ENCODE measurements around the gene FCMR. TPM values are rescaled to one million over a fixed set of nuclear protein-coding genes. Genes with fewer than 3 reads are reported as not detected.
A peak's percentile ranks its signal among the peaks of the same experiment; 100 is the strongest.
"Not testable (repeated sequence)": the region's sequence is repeated elsewhere in the genome, so short reads cannot be mapped to it uniquely, and the experiment has no call there.

FCMR gene
- total RNA-seq, 2 experiments from 2014 or later = 49.6 to 52.1 TPM

- no peak overlapping the region for H3K27ac Mint-ChIP-seq
- no peaks in the 10 kb centered on the region for H3K9me3 Mint-ChIP-seq
- DNase-seq = no peak
- H3K4me1 Mint-ChIP-seq (ENCODE audit: low read depth) = peaks cover 38% of the 10 kb centered on the region
- CTCF ChIA-PET = interaction anchor here (0.8 to 5.2 kb wide), 6 partner anchors 10 to 136 kb away, joined by 3 to 66 read pairs (median 4); no protein-coding TSS in a partner anchor
- intact Hi-C loops (cut with micrococcal nuclease) = no loop called here
- H3K36me3 Mint-ChIP-seq (ENCODE audit: low read depth) = no peaks in the 10 kb centered on the region
- H3K27me3 Mint-ChIP-seq (ENCODE audit: low read depth) = no peaks in the 10 kb centered on the region
- no peak overlapping the region for H3K4me3 Mint-ChIP-seq
Measured at GRCh38 chr1:206863266-206863665, 58.5 kb downstream of the FCMR start.

DNA sequence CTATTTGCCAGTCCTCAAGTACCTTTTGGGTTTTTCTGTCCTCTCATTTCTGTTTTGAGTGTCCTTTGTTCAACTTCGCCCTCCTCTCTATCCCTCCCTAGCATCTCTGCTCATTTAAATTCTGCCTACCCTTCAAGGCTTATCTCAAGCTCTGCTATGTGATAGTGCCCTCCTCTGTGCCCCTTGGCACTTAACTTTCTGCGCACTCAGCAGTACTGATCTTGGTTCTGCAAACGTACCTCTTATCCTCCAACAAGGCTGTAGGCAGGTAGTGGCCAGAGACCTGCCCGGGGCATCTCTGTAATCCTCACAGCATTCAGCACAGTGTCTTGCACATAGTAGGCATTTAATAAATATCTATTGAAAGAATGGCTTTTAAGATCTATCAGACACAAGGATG lies 61.6 kb downstream of the FCMR start:
- Mint-ChIP-seq H3K36me3 (ENCODE audit: low read depth) (no peaks in the 10 kb centered on the region), H3K27me3 (ENCODE audit: low read depth) (no peaks in the 10 kb centered on the region), H3K4me1 (ENCODE audit: low read depth) (peaks cover 24% of the 10 kb centered on the region), H3K27ac (no peak overlapping the region), H3K9me3 (no peaks in the 10 kb centered on the region), H3K4me3 (no peak overlapping the region)
- intact Hi-C loops (cut with micrococcal nuclease) = no loop called here
- no peak for DNase-seq
- CTCF ChIA-PET = interaction anchor here (0.7 to 6.8 kb wide), 14 partner anchors 11 to 227 kb away, joined by 3 to 45 read pairs (median 6); no protein-coding TSS in a partner anchor

DNA sequence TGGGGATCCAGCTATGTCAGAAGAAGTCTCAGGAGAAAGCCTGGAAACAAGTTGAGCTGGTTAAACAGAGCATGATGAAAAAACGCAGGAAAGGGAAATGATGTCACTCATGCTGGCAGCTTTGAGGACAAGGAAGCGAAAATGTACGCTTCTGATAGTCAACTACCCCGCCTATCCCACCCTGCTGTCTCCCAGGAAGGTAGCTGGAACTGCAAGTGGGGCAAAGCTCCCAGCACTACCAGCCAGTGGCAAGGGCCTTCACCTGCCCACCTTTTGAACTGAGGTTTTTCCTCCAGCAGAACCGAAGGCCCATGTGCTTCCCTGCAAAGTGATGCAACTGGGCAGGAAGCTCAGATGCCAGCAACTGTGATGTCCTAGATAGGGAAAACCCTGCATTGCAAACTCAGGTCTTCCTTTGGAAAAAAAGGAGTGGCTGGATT lies 62.6 kb downstream of the FCMR start:
- peak overlapping the region; percentile 73 for H3K27ac Mint-ChIP-seq

GRCh38 chr1:206856674-206857464 lies 64.9 kb downstream of the FCMR start:
- H3K4me3 Mint-ChIP-seq = no peak overlapping the region
- no peaks in the 10 kb centered on the region for H3K36me3 Mint-ChIP-seq (ENCODE audit: low read depth)
- no peaks in the 10 kb centered on the region for H3K9me3 Mint-ChIP-seq
- no peak overlapping the region for H3K27ac Mint-ChIP-seq
- intact Hi-C loops (cut with micrococcal nuclease) = loop anchor here (2.0 kb wide), 1 partner anchor 22 kb away; no protein-coding TSS in a partner anchor
- H3K4me1 Mint-ChIP-seq (ENCODE audit: low read depth) = peaks cover 19% of the 10 kb centered on the region
- no peaks in the 10 kb centered on the region for H3K27me3 Mint-ChIP-seq (ENCODE audit: low read depth)
- CTCF ChIA-PET = interaction anchor here (0.7 to 6.8 kb wide), 11 partner anchors 8 to 130 kb away, joined by 3 to 45 read pairs (median 5); partner anchors contain the start of gene IL20
- no peak for DNase-seq

More for the DNA sequence above, 62.6 kb downstream of the FCMR start:
- H3K4me3 Mint-ChIP-seq = no peak overlapping the region
- CTCF ChIA-PET = interaction anchor here (0.6 to 6.8 kb wide), 18 partner anchors 22 to 132 kb away, joined by 3 to 45 read pairs (median 4); no protein-coding TSS in a partner anchor
- H3K4me1 Mint-ChIP-seq (ENCODE audit: low read depth) = peaks cover 19% of the 10 kb centered on the region
- no peaks in the 10 kb centered on the region for H3K36me3 Mint-ChIP-seq (ENCODE audit: low read depth)
- no peaks in the 10 kb centered on the region for H3K27me3 Mint-ChIP-seq (ENCODE audit: low read depth)
- intact Hi-C loops (cut with micrococcal nuclease) = no loop called here
- H3K9me3 Mint-ChIP-seq = no peaks in the 10 kb centered on the region
- peak; percentile 33 for DNase-seq

GRCh38 chr1:206855859-206856258 lies 65.9 kb downstream of the FCMR start:
- peaks cover 19% of the 10 kb centered on the region for H3K4me1 Mint-ChIP-seq (ENCODE audit: low read depth)
- H3K27ac Mint-ChIP-seq = no peak overlapping the region
- CTCF ChIA-PET = interaction anchor here (0.7 to 6.8 kb wide), 10 partner anchors 8 to 129 kb away, joined by 3 to 45 read pairs (median 6); partner anchors contain the start of gene IL20
- intact Hi-C loops (cut with micrococcal nuclease) = loop anchor here (2.0 kb wide), 1 partner anchor 23 kb away; no protein-coding TSS in a partner anchor
- H3K4me3 Mint-ChIP-seq = no peak overlapping the region
- no peaks in the 10 kb centered on the region for H3K27me3 Mint-ChIP-seq (ENCODE audit: low read depth)
- no peaks in the 10 kb centered on the region for H3K9me3 Mint-ChIP-seq
- no peaks in the 10 kb centered on the region for H3K36me3 Mint-ChIP-seq (ENCODE audit: low read depth)
- no peak for DNase-seq

DNA sequence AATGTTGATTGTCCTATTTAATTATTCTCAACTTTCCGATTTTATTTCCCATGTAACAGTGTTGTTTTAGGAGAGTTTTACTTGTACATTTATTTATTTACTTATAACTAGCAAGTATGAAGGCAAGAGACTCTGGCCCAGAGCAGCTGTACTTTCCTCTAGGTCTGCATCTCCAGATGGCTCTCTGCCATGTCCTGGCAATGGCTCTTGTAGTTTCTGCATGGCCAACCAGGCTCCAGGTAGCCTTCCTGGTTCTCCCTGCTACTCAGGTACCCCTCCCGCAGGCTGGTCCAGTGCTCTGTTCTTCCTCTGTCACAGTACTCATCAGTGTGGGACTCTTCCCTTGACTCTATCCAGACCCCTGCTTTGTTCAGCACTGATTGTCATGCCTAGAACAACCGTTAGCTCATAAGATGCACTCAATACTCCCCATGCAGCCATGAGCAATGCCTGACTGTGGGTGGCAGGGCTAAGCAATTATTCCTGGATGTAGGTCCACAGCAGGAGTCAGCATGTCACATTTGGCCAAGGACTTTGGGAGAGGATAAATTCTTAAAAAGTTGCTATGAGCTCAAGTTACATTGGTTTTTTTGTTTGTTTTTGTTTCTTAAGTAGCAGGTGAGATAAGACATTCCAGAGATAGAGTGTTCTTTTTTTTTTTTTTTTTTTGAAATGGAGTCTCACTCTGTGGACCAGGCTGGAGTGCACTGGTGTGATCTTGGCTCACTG lies 67.2 kb downstream of the FCMR start:
- no peak overlapping the region for H3K4me3 Mint-ChIP-seq
- H3K36me3 Mint-ChIP-seq (ENCODE audit: low read depth) = no peaks in the 10 kb centered on the region
- H3K27me3 Mint-ChIP-seq (ENCODE audit: low read depth) = no peaks in the 10 kb centered on the region
- H3K9me3 Mint-ChIP-seq = no peaks in the 10 kb centered on the region
- H3K27ac Mint-ChIP-seq = no peak overlapping the region
- no peak for DNase-seq
- CTCF ChIA-PET = interaction anchor here (0.5 to 6.8 kb wide), 8 partner anchors 29 to 214 kb away, joined by 3 to 45 read pairs (median 6); no protein-coding TSS in a partner anchor
- intact Hi-C loops (cut with micrococcal nuclease) = no loop called here
- H3K4me1 Mint-ChIP-seq (ENCODE audit: low read depth) = peaks cover 17% of the 10 kb centered on the region

- H3K4me3 Mint-ChIP-seq; H3K9me3 Mint-ChIP-seq; H3K27ac Mint-ChIP-seq; DNase-seq; H3K36me3 Mint-ChIP-seq (ENCODE audit: low read depth); H3K27me3 Mint-ChIP-seq (ENCODE audit: low read depth); intact Hi-C loops (cut with micrococcal nuclease): not testable (repeated sequence)
- CTCF ChIA-PET = interaction anchor here (6.8 kb wide), 1 partner anchor 58 kb away, joined by 45 read pairs; no protein-coding TSS in a partner anchor
- peaks cover 11% of the 10 kb centered on the region for H3K4me1 Mint-ChIP-seq (ENCODE audit: low read depth)
Measured at GRCh38 chr1:206853696-206854095, 68.0 kb downstream of the FCMR start.

Other genes starting within 250 kb of the FCMR start
- 10 to 100 TPM; 83.4 to 85.3 TPM for gene MAPKAPK2, start 237.0 kb downstream of the FCMR start, total RNA-seq
- gene IL19, start 151.2 kb downstream of the FCMR start, total RNA-seq = not detected
- not detected for gene IL10, start 149.4 kb downstream of the FCMR start, total RNA-seq
- under 1 TPM in 1 of 2 experiments, not detected in 1; 0.31 TPM for gene IL20, start 56.3 kb downstream of the FCMR start, total RNA-seq
- 10 to 100 TPM; 44.0 to 46.7 TPM for gene IL24, start 24.5 kb downstream of the FCMR start, total RNA-seq
- under 1 TPM in 1 of 2 experiments, not detected in 1; 0.10 TPM for gene PIGR, start 24.5 kb upstream of the FCMR start, total RNA-seq
- gene FCAMR, start 48.5 kb upstream of the FCMR start, total RNA-seq = not detected
- not detected for gene C1orf116, start 110.8 kb upstream of the FCMR start, total RNA-seq
- 1 to 10 TPM; 8.6 to 8.8 TPM for gene YOD1, start 129.3 kb upstream of the FCMR start, total RNA-seq
- gene PFKFB2, start 131.3 kb upstream of the FCMR start, total RNA-seq = 1 to 10 TPM; 3.4 to 6.2 TPM
- 1 to 10 TPM in 1 of 2 experiments, under 1 TPM in 1; 0.81 to 1.1 TPM for gene C4BPB, start 166.9 kb upstream of the FCMR start, total RNA-seq
- gene C4BPA, start 182.3 kb upstream of the FCMR start, total RNA-seq = not detected